ENCODE measurements around the gene TBC1D2.

Gene TBC1D2

DNA sequence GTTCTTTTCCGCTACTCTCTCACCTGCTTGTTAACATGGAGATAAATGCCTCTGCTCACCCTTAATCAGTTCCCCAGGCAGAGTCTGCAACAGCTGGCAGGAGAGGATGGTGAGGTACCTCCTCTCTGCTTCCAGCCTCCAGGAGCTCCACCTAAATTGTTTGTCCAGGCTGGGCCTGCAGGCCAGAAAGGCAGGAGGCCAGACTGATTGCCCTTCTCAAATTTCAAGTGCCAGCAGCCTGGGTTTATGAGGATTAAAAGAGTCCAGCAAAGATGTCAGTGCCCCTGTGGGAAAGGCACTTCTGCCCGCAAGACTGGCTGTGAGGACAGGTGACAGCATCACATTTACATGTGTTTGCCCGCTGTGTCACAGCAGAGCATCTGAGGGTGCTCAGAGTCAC lies 82.8 kb downstream of the TBC1D2 start:
- DNase-seq = no peak

DNA sequence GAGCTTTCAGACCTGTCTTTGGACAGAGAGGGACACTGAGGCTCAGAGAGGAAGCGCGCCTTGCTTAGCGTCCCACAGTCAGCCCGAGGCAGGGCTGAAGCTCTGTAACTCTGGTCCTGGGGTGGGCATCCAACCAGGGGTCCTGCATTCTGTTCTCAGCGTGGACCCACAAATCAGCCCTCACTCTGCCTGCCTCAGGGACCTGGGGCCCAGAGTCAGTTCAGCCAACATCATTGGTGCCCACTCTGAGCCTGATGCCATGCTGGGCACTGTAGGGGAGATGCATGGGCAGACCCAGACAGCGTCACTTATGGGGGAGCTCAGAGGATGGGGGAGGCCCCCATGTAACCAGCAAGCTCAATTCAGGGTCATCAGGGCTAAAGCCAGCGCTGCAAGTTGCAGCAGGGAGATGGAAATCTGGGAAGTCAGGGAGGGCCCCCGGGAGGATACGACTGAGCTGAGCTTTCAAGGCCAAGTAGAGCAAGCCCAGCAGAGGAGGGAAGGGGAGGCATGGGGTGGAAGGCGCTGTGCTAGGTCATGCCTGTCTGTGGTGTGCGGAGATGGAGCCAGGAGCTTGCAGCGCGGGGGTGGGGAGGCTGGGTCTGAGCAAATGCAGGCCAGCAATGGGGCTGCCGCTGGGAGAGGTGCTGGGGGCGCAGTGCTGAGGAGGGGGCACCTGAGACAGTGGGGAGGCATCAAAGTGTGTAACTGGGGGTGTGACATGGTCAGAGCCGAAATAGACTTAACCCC lies 84.1 kb downstream of the TBC1D2 start:
- no peak for DNase-seq

DNA sequence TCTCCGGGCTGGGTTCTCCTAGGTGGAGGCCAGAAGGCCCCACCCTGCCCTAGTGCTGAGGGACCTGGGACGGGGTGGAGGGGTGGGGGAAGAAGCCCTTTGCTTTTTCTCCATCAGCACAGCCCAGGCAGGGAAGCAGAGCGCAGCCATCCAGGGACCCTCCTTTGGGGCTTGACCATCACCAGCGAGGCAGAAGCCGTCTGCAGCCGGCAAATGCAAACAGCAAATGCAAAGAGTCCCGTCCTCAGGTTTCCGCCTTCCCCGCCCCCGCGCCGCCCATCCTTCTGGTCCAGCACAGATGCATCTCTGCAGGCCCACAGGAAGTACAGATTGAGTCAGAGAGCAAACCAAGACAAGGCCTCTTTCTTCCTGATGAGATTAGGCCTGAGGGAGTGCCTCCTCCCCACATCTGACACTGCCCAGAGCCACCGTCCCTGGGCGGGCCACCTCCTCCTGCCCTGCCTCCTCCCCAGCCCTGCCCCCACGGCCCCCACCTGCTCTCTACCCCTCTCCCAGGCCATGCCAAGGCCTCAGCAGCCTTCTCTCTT lies 86.4 kb downstream of the TBC1D2 start:
- DNase-seq = peak in 7 of 58 donors; percentile 3 to 22 (median 7)

DNA sequence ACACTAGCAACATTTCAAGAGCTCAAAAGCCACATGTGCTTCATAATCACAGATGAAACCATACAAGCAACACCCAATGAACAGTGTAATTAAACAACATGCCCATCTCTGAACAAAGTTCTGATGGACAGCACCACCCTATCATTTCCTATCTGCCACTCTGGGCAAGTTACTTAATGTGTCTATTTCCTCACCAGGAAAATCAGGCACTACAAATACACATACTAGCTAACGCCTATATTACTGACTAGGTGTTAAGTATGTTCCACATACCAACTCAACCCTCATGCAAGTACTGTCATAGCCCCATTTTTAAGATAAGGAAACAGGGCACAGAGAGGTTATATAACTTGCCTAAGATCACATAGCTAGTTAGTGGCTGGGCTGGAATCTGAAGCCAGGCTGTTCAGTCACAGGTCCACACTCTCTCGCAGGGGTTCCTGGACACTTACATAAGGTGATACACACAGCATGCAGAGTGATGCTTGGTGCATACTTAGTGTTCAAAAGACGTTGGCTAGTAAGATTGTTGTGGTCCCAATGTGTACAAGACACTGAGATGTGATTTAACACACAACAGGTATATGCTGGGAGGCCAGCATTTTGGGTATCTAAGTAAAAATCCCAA lies 87.2 kb downstream of the TBC1D2 start:
- no peak for DNase-seq

DNA sequence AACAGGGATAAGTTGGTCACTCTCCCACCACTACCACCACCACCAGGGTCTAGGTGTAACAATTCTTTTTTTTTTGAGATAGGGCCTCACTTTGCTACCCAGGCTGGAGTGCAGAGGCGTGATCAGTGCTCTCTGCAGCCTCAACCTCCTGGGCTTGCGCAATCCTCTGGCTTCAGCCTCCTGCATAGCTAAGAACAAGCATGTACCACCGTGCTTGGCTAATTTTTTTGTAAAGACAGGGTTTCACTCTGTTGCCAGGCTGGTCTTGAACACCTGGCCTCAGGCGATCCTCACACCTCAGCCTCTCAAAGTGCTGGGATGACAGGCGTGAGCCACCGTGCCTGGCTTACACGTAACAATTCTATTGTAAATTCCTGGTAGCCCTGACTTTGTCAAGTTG lies 90.5 kb downstream of the TBC1D2 start:
- no peak for DNase-seq

DNA sequence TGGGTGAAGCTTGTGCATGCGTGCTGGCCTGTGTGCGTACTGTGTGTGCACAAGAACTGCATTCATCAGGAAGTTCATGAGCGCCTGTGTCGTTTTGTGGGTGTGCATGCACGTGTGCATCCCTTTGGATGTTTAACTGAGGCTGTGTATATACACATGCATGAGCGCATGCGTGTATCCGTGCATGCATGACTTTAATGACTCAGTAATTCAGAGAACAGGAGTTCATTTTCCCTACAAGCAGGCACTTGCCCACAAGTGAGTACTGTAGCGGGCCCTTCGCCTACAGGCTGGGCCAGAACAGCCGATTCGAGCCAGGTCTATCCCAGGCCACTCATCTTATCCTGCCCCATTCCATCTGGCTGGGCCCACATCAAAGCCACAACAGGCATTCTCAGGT lies 92.8 kb downstream of the TBC1D2 start:
- no peak for DNase-seq

DNA sequence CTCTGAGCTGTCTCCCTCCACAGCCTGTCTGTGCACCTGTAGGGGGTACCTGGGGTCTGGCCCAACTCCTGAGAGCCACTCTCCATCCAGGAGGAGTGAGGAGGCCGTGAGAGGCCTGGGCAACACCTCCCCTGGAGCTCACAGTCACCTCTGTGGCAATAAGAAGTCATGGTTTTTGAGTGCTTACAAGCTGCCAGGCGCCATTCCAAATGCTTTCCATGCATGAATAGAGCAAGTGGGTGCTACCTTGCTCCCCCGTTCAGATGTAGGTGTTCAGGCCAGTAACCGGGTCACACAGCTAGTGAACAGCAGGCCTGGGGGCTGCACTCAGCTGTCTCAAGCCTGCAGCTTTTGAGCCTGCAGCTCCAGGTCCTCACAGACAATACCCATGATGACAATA lies 93.6 kb downstream of the TBC1D2 start:
- DNase-seq = no peak

DNA sequence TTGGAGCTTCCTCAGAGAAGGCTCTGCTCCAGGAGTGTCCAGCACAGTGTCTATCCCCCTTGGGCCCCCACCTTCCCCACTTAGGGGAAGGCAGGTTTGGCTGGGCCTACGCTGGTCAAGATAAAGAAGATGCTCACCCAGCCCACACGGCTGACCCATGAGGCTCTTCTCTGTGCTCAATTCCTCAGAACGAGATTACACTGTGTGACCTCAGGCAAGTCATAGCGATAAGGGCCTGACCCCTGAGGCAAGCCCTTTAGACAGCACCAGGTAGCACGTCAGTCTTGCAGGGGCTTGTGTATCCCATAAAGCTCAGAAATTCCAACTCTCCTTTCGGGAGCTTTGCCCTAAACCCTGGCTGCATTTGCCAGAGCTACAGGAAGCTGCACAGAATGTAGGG lies 95.7 kb downstream of the TBC1D2 start:
- DNase-seq = no peak

DNA sequence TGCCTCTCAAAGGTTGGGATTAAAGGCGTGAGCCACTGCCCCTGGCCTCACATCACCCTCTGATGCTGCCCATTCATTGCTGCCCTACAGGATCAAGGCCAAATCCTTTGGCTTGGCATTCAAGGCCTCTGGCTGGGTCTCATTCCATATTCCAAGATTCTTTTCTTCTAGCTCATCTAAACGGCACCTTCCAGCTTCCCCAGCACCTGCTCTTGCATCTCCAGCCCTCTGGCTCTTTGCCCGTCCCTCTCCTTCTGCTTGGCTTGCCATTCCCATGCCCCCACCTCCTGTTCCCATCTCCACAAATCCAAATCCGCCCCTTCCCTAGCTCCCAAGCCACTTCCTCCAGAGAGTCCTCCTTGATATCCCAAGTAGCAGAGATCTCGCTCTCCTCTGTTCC lies 96.1 kb downstream of the TBC1D2 start:
- DNase-seq = no peak

DNA sequence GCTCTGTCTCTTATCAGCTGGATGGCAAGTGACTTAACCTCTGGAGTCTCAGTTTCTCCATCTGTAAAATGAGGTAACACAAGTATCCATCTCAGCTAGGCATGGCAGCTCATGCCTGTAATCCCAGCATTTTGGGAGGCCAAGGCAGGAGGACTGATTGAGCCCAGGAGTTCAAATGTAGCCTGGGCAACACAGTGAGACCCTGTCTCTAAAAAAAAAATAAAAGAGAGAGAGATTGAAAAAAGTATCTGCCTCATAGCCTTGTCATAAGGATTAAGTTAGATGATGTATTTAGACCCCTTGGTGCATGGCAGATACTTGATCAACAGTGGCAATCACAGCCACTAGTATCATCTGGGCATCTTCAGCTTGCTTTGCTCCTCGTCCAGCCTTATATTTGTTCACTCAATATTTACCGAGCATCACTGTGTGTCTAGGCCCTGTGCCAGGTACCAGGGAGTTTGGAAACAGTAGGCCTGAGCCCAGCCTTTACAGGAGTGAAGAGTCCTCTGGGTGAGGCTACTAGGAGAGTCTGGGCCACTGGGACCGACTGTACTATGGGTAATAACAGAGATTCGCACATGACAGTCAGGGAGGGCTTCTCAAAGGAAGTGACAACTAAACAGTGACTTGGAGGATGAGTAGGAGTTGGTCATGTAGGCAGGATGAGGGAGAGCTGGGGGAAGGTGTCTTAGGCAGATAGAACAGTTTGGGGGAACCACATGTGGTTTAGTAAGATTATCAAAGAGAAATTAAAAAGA lies 97.2 kb downstream of the TBC1D2 start:
- DNase-seq = no peak

DNA sequence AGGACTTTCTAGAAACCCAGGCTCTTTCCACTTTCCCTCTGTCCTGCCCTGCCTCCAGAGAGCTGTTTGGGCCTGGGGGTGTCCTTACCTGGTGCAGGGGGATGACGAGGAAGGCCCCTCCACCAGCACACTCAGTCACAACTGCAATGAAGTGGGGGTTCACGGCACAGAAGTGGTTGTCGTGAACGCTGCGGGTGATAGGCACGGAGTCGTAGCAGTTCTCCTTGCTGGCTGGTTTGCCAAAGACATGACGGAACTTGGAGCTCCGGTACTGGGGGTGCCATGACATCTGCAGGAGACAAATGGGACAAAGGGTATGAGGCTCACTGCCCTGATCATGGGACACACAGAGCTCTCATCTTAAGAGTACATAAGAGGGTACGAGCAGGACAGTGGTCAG lies 98.1 kb downstream of the TBC1D2 start:
- no peak for DNase-seq

DNA sequence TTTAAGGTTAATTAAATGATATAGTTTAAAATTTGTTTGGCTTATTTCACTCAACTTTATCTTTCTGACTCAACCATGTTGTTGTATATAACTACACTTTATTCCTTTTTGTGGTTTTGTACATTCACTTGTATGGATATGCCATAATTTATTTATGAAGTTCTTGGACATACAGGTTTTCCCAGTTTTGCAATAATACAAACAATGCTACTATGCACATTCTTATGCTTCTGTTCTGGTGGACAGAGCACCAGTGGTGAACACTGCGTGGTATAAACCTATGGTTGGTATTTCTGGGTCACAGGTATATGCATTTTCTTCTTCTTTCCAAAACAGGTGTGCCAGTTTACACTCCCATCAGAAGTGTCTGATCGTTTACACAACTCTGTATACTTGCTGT lies 100.8 kb downstream of the TBC1D2 start:
- no peak for DNase-seq

DNA sequence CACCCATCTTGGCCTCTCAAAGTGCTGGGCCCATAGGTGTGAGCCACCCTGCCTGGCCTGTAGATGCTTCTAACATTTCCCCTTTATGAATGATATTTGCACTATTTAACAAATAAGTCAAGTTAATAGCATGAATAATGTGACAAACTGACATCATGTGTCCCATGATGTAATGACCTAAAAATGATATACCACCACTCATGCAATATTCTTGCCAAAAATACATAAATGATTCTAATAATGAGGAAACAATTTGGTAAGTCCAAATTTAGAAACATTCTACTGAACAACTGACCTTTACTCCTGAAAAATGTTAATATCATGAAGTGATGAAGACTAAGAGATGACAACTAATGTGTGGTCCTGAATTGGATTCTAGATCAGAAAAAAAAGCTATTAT lies 102.9 kb downstream of the TBC1D2 start:
- DNase-seq = no peak

DNA sequence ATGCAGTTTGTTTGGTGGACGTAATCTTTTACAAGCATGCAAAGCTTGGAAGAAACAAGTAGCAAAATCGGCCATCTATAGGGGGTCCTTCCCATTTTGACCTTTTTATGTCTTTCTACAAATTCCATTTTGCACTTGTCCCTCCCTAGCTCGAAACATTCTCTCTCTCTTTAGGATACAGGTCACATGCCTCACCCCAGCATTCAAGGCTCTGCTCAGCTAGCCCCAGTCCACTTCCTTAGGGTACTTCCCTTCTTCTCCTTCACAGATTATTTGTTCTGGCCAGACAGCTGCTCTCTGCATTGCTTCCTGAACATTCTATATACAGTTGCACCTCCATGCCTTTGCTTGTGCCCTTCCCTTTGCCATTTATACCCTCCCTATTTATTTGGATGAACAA lies 104.7 kb downstream of the TBC1D2 start:
- DNase-seq = no peak

DNA sequence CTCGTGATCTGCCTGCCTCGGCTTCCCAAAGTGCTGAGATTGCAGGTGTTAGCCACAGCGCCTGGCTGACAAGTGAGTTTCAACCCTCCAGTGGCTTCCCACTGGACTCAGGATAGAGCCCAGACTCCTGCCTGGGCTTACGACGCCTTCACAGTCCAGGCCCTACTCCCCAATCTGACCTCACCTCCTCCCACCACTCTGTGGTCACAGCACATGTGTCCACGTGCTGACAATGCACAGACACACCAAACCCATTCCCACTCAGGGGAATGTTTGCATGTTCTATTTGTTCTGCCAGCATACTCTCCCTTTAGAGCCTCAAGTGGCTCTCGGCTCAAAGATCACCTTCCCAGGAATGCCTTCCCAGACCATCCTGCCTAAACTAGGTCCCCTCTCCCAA lies 105.3 kb downstream of the TBC1D2 start:
- DNase-seq = no peak

DNA sequence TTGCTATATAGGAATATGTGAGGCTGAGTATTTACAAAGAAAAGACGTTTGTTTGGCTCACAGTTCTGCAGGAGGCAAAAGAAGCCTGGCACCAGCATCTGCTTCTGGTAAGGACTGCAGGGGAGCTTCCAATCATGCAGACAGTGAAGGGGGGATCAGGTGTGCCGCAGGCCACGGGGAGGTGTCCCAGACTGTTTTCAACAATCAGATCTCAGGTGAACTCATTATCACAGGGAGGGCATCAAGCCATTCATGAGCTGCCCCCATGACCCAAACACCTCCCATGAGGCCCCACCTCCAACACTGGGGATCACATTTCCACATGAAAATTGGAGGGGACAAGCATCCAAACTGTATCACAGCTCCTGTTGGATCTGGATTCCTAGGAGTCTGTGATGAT lies 106.0 kb downstream of the TBC1D2 start:
- no peak for DNase-seq

Measured in anterior cingulate cortex (tissue), 58 donors.